Liver (tissue), 2 donors: ENCODE measurements around the gene NXT1.

Source experiments
- CTCF ChIP-seq: fragments of 150-350 bp; IDR thresholded peaks from 2 replicates; pipeline ENCODE4 v1.5.1; 2017; ENCODE audit warnings: improper control_type of control experiment, low read depth, low read length; ENCODE audit not compliant: missing input control
- MAX ChIP-seq: IDR thresholded peaks from 2 replicates; pipeline ENCODE4 v1.6.1; 2016; ENCODE audit warnings: antibody characterized with exemption
- REST ChIP-seq: IDR thresholded peaks from 2 replicates; pipeline ENCODE4 v1.6.1; 2016; ENCODE audit warnings: antibody characterized with exemption, mild to moderate bottlenecking
- YY1 ChIP-seq: IDR thresholded peaks from 2 replicates; pipeline ENCODE4 v1.6.1; 2016; ENCODE audit warnings: antibody characterized with exemption, mild to moderate bottlenecking
- TF ChIP-seq, protein P1 (sequence below): IDR thresholded peaks from 2 replicates; pipeline ENCODE4 v1.6.1; 2016; ENCODE audit warnings: antibody characterized with exemption
- donor health status: healthy.

DNA sequence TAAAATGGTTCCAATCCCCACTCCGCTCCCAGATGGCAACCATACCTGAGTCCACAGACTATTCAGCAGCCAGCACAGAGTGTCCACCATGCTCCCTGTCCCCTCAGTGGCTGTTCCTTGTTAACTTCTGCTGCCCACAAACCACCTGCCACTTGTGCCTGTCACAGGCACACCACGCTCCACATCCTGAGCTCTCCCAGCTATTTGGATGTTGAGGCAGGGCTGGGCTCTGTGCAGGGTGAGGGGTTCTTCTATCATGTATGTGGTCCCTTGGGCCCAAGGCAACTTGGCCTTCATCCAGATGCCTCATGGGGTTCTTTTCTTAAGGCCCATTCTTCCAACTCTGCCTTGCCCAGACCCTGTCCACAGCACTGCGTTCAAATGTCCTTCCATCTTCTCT is 34.0 kb upstream of the NXT1 start:
- TF ChIP-seq REST (no peak), YY1 (no peak), MAX (no peak), CTCF (no peak)
- TF ChIP-seq, protein P1, sequence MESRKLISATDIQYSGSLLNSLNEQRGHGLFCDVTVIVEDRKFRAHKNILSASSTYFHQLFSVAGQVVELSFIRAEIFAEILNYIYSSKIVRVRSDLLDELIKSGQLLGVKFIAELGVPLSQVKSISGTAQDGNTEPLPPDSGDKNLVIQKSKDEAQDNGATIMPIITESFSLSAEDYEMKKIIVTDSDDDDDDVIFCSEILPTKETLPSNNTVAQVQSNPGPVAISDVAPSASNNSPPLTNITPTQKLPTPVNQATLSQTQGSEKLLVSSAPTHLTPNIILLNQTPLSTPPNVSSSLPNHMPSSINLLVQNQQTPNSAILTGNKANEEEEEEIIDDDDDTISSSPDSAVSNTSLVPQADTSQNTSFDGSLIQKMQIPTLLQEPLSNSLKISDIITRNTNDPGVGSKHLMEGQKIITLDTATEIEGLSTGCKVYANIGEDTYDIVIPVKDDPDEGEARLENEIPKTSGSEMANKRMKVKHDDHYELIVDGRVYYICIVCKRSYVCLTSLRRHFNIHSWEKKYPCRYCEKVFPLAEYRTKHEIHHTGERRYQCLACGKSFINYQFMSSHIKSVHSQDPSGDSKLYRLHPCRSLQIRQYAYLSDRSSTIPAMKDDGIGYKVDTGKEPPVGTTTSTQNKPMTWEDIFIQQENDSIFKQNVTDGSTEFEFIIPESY = no peak
